IMR-90 (cell line): ENCODE measurements around the gene GRID2IP. TPM values are rescaled to one million over a fixed set of nuclear protein-coding genes. Genes with fewer than 3 reads are reported as not detected.
"Not testable (repeated sequence)": the region's sequence is repeated elsewhere in the genome, so short reads cannot be mapped to it uniquely, and the experiment has no call there.

Experiments used
- ATAC-seq: fragments of 200-7000 bp; cut with Tn5 transposase; 2 replicates; pipeline ENCODE4 v1.9.1; 2020; ENCODE audit warnings: low read depth, mild to moderate bottlenecking, moderate library complexity
- BruUV-seq: library from RNA; stranded (reverse); fragments of 400-500 nt; replicated peaks from 2 replicates; lab custom pipeline; 2021; lab: Mats Ljungman, UMichigan
- CTCF ChIA-PET: fragments of 300-600 bp; formaldehyde crosslinking; extraction: SDS; loops from one replicate; lab custom pipeline; 2021; ENCODE audit warnings: antibody characterized with exemption; lab: Yijun Ruan, JAX
- POLR2A ChIA-PET: fragments of 300-600 bp; sonication (Branson Sonifier 250); formaldehyde crosslinking; loops from one replicate; lab custom pipeline; 2022; ENCODE audit warnings: antibody characterized with exemption; ENCODE audit not compliant: unreplicated experiment; lab: Charles Lee
- DNase-seq: peaks from one replicate; pipeline ENCODE4 v3.0.0; 2013
- H2AFZ ChIP-seq: replicated peaks from 2 replicates; pipeline ENCODE3; 2013; ENCODE audit warnings: low read length, mild to moderate bottlenecking; ENCODE audit not compliant: poor library complexity
- H2AK5ac ChIP-seq: 2 replicates; pipeline ENCODE4 v1.6.1; 2013; ENCODE audit warnings: low read depth, low read length, inconsistent platforms
- H2AK9ac ChIP-seq: replicated peaks from 2 replicates; pipeline ENCODE3; 2013; ENCODE audit warnings: mild to moderate bottlenecking, low read depth, low read length, moderate library complexity; ENCODE audit not compliant: poor library complexity
- H2BK120ac ChIP-seq: 2 replicates; pipeline ENCODE4 v1.6.1; 2013; ENCODE audit warnings: low read depth, low read length, inconsistent platforms
- H2BK15ac ChIP-seq: 3 replicates; pipeline ENCODE4 v1.6.1; 2013; ENCODE audit warnings: low read depth, low read length, inconsistent platforms
- H2BK20ac ChIP-seq: 2 replicates; pipeline ENCODE4 v1.6.1; 2013; ENCODE audit warnings: low read depth, mild to moderate bottlenecking, inconsistent platforms, low read length, moderate library complexity
- H2BK5ac ChIP-seq: 2 replicates; pipeline ENCODE4 v1.6.1; 2013; ENCODE audit warnings: mild to moderate bottlenecking, low read depth, low read length, inconsistent platforms; ENCODE audit not compliant: poor library complexity, severe bottlenecking
- H3K14ac ChIP-seq: replicated peaks from 2 replicates; pipeline ENCODE4 v1.6.1; 2013; ENCODE audit warnings: low read depth, low read length, inconsistent platforms
- H3K18ac ChIP-seq: 2 replicates; pipeline ENCODE4 v1.6.1; 2013; ENCODE audit warnings: low read depth, low read length, control low read depth
- H3K23ac ChIP-seq: 2 replicates; pipeline ENCODE4 v1.6.1; 2013; ENCODE audit warnings: low read depth, low read length, inconsistent platforms
- H3K27ac ChIP-seq: 2 replicates; pipeline ENCODE4 v1.5.1; 2013; ENCODE audit warnings: mild to moderate bottlenecking, control low read depth, low read length; ENCODE audit not compliant: insufficient read depth
- H3K27me3 ChIP-seq: 2 replicates; pipeline ENCODE4 v1.6.1; 2013; ENCODE audit warnings: low read length; ENCODE audit not compliant: control insufficient read depth, insufficient read depth
- H3K36me3 ChIP-seq: 2 replicates; pipeline ENCODE4 v1.6.1; 2013; ENCODE audit warnings: low read length, mixed read lengths; ENCODE audit not compliant: control insufficient read depth, insufficient read depth
- H3K4ac ChIP-seq: 2 replicates; pipeline ENCODE4 v1.6.1; 2013; ENCODE audit warnings: low read depth, low read length, inconsistent platforms
- H3K4me1 ChIP-seq: 2 replicates; pipeline ENCODE4 v1.6.1; 2013; ENCODE audit warnings: low read length, mixed read lengths; ENCODE audit not compliant: control insufficient read depth, insufficient read depth
- H3K4me2 ChIP-seq: 2 replicates; pipeline ENCODE4 v1.6.1; 2013; ENCODE audit warnings: low read depth, mild to moderate bottlenecking, control low read depth, low read length, moderate library complexity
- H3K4me3 ChIP-seq: 2 replicates; pipeline ENCODE4 v1.5.1; 2013; ENCODE audit warnings: low read depth, mild to moderate bottlenecking, control low read depth, low read length, moderate library complexity; ENCODE audit not compliant: insufficient read depth
- H3K56ac ChIP-seq: 2 replicates; pipeline ENCODE4 v1.6.1; 2013; ENCODE audit warnings: low read length, inconsistent platforms; ENCODE audit not compliant: insufficient read depth; ENCODE audit errors: extremely low read depth
- H3K79me1 ChIP-seq, 2 experiments: 2 replicates each; pipeline ENCODE4 v1.6.1; 2013; ENCODE audit warnings: low read length in 2 of 2, inconsistent platforms in 1 of 2, low read depth in 1 of 2
- H3K9ac ChIP-seq: 2 replicates; pipeline ENCODE4 v1.6.1; 2013; ENCODE audit warnings: low read depth, low read length, control low read depth
- H3K9me1 ChIP-seq: 2 replicates; pipeline ENCODE4 v1.6.1; 2013; ENCODE audit warnings: low read length, inconsistent platforms; ENCODE audit not compliant: insufficient read depth
- H3K9me3 ChIP-seq: 2 replicates; pipeline ENCODE4 v1.6.1; 2013; ENCODE audit warnings: low read length; ENCODE audit not compliant: control insufficient read depth, insufficient read depth
- H4K20me1 ChIP-seq: 2 replicates; pipeline ENCODE4 v1.6.1; 2013; ENCODE audit warnings: low read length, inconsistent platforms; ENCODE audit not compliant: insufficient read depth
- H4K5ac ChIP-seq: 2 replicates; pipeline ENCODE4 v1.6.1; 2013; ENCODE audit warnings: mild to moderate bottlenecking, low read depth, low read length, control low read depth
- H4K8ac ChIP-seq, 2 experiments: 2 replicates each; pipeline ENCODE4 v1.6.1; 2013; ENCODE audit warnings: low read depth in 2 of 2, low read length in 2 of 2, control low read depth in 1 of 2, inconsistent platforms in 1 of 2
- H4K91ac ChIP-seq: 2 replicates; pipeline ENCODE4 v1.6.1; 2013; ENCODE audit warnings: low read depth, low read length, inconsistent platforms; ENCODE audit not compliant: insufficient read depth
- POLR2A ChIP-seq: IDR thresholded peaks from 2 replicates; pipeline ENCODE4 v1.6.1; 2012; ENCODE audit warnings: mild to moderate bottlenecking, low read depth, low read length
- RCOR1 ChIP-seq: IDR thresholded peaks from 2 replicates; pipeline ENCODE4 v1.6.1; 2012; ENCODE audit warnings: mild to moderate bottlenecking, low read length, improper control_type of control experiment; ENCODE audit not compliant: insufficient replicate concordance
- WGBS, 2 experiments: methylation state at CpG; one replicate each; pipeline versions ENCODE4 v1.1.5 to v1.1.7; 2013; ENCODE audit warnings: missing lambda C conversion rate in 2 of 2; ENCODE audit not compliant: insufficient read length in 1 of 2; ENCODE audit errors: extremely low coverage in 2 of 2; 5-methylcytosine and 5-hydroxymethylcytosine counted together
- dilution Hi-C: fragments of 300-500 bp; cut with HindIII; formaldehyde crosslinking; loops from one replicate; pipeline ENCODE4 v1.14.3; 2018; ENCODE audit warnings: low sequenced_read_pairs; ENCODE audit not compliant: unreplicated experiment
- in situ Hi-C: fragments of 300-500 bp; cut with MboI; formaldehyde crosslinking; loops from 3 replicates; pipeline ENCODE4 v1.14.3; 2019; ENCODE audit warnings: low sequenced_read_pairs, inconsistent platforms, mixed read lengths
- intact Hi-C: fragments of 100-400 bp; cut with micrococcal nuclease; formaldehyde crosslinking; loops from 2 replicates; pipeline ENCODE4 v1.10.0; 2022
- polyA plus RNA-seq, 3 experiments: library from polyadenylated mRNA; depleted of rRNA; stranded (reverse); fragments of >200 nt; gene quantifications; 2 replicates each; pipeline ENCODE4 v1.2.3, GENCODE V29; 2012; ENCODE audit warnings: low replicate concordance in 1 of 3
- total RNA-seq: library from RNA; depleted of rRNA; stranded (reverse); fragments of >200 nt; gene quantifications from 2 replicates; pipeline ENCODE4 v1.2.3, GENCODE V29; 2012

Gene GRID2IP
- total and polyA plus RNA-seq, 2 of the 4 experiments (the other 2 are of a cell fraction): not detected

DNA sequence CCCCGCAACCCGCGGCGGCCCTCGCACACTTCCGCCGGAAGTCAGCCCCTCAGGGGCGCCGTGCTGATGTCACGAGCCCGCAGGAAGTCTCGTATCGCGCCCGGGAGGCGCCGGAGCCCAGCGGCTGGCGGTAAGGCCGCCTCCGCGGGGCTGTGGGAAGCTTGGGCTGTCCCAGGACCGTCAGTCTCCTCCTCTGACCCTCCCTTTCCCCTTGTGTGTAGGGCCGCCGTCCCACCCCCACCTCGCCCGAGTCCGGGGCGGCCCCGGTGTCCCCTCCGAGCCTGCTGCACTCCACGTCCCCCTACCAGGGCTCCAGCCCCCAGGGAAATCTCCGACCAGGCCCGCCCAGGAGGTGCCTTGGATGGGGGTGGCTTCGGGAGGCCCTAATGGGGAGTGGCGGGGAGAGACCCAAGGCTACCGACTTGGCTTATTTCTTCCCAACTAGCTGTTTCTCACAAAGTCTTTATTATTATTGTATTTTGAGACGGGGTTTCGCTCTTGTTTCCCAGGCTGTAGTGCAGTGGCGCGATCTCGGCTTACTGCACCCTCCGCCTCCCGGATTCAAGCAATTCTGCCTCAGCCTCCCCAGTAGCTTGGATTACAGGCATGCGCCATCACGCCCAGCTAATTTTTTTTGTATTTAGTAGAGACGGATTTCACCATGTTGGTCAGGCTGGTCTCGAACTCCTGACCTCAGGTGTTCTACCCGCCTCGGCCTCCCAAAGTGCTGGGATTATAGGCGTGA is 26.3 kb upstream of the GRID2IP start, which contains the start of gene ZDHHC4 (continued):
- TF ChIP-seq POLR2A: peak; percentile 93
- TF ChIP-seq RCOR1: no peak

- Histone ChIP-seq H3K4me3 (peak overlapping the region; percentile 70), H2BK5ac (peak overlapping the region; percentile 20), H2AFZ (peak overlapping the region; percentile 99), H3K36me3 (peaks cover 11% of the 10 kb centered on the region), H4K91ac (peak overlapping the region; percentile 70), H3K18ac (peak overlapping the region; percentile 50; the same call in 1 of the 2 replicates), H2AK5ac (peak overlapping the region; percentile 98), H2AK9ac (peak overlapping the region; percentile 67), H4K8ac (peak overlapping the region; percentile 94 to 100), H3K79me1 (peaks cover 0 to 19% of the 10 kb centered on the region in 2 experiments; a peak in 3 of 4 replicates), H3K4ac (peak overlapping the region; percentile 72; the same call in 1 of the 2 replicates), H4K5ac (peak overlapping the region; percentile 99), H3K4me2 (peak overlapping the region; percentile 98), H3K27ac (peak overlapping the region; percentile 59; the same call in 1 of the 2 replicates), H3K9ac (peak overlapping the region; percentile 82)
- ATAC-seq, H3K23ac ChIP-seq, H3K14ac ChIP-seq, H3K56ac ChIP-seq, H2BK20ac ChIP-seq, H3K4me1 ChIP-seq, H3K27me3 ChIP-seq, BruUV-seq, POLR2A ChIA-PET, H2BK120ac ChIP-seq, intact Hi-C loops, H4K20me1 ChIP-seq, dilution Hi-C loops, H3K9me3 ChIP-seq, in situ Hi-C loops, DNase-seq, H2BK15ac ChIP-seq, H3K9me1 ChIP-seq: not testable (repeated sequence)
- WGBS, 2 experiments: 0% methylated on average over 4 of the region's 14 CpGs; no CpG with 5 or more reads in 1 of the 2 experiments
- CTCF ChIA-PET: interaction anchor here (1.9 kb wide), 1 partner anchor 13 kb away, joined by 10 read pairs; the partner anchor contains the start of gene INTS15
These were observed 25.7 kb upstream of the GRID2IP start for GRCh38 chr7:6576867-6577368.
